Lower leg skin (tissue), 3 donors: ENCODE measurements around the gene NEK3.
"Not testable (repeated sequence)": the region's sequence is repeated elsewhere in the genome, so short reads cannot be mapped to it uniquely, and the experiment has no call there.

Experiments
- POLR2A ChIP-seq, 2 donors: fragments of 450-650 bp; IDR thresholded peaks; one replicate each; pipeline ENCODE4 v1.6.1; 2016 to 2017; ENCODE audit warnings: antibody characterized with exemption in 2 of 2, mild to moderate bottlenecking in 1 of 2, moderate library complexity in 1 of 2
- TF ChIP-seq, protein P1 (sequence below), 3 donors: fragments of 450-650 bp; IDR thresholded peaks; one replicate each; pipeline ENCODE4 v1.5.1; 2016; ENCODE audit warnings: antibody characterized with exemption in 3 of 3, mild to moderate bottlenecking in 3 of 3, moderate library complexity in 2 of 3

- TF ChIP-seq, protein P1, sequence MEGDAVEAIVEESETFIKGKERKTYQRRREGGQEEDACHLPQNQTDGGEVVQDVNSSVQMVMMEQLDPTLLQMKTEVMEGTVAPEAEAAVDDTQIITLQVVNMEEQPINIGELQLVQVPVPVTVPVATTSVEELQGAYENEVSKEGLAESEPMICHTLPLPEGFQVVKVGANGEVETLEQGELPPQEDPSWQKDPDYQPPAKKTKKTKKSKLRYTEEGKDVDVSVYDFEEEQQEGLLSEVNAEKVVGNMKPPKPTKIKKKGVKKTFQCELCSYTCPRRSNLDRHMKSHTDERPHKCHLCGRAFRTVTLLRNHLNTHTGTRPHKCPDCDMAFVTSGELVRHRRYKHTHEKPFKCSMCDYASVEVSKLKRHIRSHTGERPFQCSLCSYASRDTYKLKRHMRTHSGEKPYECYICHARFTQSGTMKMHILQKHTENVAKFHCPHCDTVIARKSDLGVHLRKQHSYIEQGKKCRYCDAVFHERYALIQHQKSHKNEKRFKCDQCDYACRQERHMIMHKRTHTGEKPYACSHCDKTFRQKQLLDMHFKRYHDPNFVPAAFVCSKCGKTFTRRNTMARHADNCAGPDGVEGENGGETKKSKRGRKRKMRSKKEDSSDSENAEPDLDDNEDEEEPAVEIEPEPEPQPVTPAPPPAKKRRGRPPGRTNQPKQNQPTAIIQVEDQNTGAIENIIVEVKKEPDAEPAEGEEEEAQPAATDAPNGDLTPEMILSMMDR (IDR thresholded peaks at IDR 0.05): not testable (repeated sequence)
- TF ChIP-seq POLR2A (IDR thresholded peaks at IDR 0.05): not testable (repeated sequence)
Measured at GRCh38 chr13:52171686-52172085, 12.3 kb upstream of the NEK3 start.
